Gastroesophageal sphincter (tissue), 3 donors: ENCODE data around the gene PEAK1.
A peak's percentile ranks its signal among the peaks of the same experiment; 100 is the strongest.

Experiments
- CTCF ChIP-seq, 4 experiments: fragments of 200-600 bp in 2 of 4; fragments of 450-650 bp in 2 of 4; sonication (generic) in 1 of 4; IDR thresholded peaks; one replicate each; pipeline ENCODE4 v1.5.1; 2017 to 2019; ENCODE audit warnings: antibody characterized with exemption in 4 of 4, mild to moderate bottlenecking in 2 of 4, moderate library complexity in 2 of 4
- EP300 ChIP-seq: sonication (generic); formaldehyde crosslinking; IDR thresholded peaks from one replicate; pipeline ENCODE4 v1.6.1; 2017; ENCODE audit warnings: antibody characterized with exemption, mild to moderate bottlenecking
- POLR2AphosphoS5 ChIP-seq: sonication (generic); formaldehyde crosslinking; IDR thresholded peaks from one replicate; pipeline ENCODE4 v1.6.1; 2017; ENCODE audit warnings: antibody characterized with exemption

- TF ChIP-seq POLR2AphosphoS5 (peak; percentile 23), EP300 (no peak), CTCF (IDR thresholded peaks at IDR 0.05) (no peak)
Measured at GRCh38 chr15:77187751-77188464, 232.0 kb downstream of the PEAK1 start.
